NCI-H1417 (cell line): ENCODE measurements around the gene SECISBP2L.

Experiments used
- DNase-seq, 3 experiments: peaks; one replicate each; lab custom pipeline; 2025; lab: John Stamatoyannopoulos, UW

The SECISBP2L gene

DNA sequence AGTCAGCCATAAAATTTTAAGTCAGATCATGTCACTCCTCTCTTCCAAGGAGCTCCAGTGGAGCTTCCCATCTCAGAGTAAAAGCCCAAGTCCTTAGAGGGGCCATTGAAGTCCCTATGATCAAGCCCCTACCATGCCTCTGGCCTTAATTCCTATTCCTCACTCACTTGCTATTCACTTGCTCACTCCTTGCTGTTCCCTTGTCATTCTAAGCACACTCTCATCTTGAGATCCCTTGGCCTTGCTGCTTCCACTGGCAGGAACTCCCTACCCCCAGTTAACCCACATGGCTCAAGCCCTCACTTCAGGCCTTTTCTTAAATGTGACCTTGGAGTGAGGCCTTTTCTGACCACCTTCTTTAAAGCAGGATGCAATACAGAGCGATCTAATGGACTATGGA is 12.3 kb upstream of the SECISBP2L start:
- no peak for DNase-seq

DNA sequence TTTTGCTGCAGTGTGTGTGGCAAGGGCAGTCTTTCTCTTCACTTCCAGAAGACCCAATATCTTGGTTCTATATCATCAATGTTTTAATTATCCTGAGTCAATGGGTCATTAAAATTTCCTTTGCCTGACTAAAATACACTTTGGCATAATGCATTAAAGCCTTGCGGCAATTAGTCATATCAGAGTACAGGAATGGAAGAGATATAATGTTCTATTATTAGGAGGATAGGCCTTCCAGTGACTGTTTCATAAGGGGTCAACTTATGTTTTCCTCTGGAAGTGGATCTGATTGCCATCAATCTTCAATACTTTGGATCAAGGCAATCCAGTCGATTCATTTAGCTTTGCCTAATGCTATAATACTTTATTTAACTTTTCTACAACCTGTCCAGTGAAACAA is 9.4 kb upstream of the SECISBP2L start:
- DNase-seq, result no peak

DNA sequence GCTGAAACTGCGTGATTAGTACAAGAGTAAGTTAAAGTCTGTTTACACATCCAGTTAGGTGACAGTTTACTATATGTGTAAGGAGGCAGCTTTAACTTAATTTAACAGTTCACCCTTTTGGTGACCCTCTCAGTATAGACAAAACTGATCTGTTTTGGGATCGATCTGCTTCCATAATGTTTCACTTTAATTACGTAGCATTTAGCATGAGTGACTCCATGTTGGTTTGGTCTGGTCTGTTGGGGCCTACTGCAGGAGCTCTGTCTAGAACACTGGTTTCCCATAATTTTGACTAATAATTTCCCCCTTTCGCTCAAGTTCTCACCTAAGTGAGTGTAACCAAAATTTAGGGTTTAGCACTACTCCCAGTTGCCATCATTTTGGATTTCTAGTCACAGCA is 6.4 kb upstream of the SECISBP2L start:
- no peak for DNase-seq

DNA sequence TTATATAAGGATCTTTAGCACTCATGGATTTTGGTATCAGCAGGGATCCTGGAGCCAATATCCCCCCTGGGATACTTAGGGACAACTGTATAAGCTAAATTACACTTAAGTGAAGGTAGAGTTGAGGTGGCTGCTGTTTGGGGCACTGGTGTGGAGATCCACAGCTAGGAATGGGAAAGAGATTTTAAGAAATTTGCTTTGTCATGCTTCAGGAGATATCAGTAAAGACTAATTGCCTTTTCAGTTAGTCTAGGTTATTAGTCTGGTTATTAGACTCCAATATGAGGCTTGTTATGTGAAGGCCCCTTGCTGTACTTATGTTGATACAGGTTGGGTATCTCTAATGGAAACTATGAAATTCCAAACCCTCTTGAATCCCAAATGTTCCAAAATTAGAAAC is 1.2 kb upstream of the SECISBP2L start:
- DNase-seq, result no peak

DNA sequence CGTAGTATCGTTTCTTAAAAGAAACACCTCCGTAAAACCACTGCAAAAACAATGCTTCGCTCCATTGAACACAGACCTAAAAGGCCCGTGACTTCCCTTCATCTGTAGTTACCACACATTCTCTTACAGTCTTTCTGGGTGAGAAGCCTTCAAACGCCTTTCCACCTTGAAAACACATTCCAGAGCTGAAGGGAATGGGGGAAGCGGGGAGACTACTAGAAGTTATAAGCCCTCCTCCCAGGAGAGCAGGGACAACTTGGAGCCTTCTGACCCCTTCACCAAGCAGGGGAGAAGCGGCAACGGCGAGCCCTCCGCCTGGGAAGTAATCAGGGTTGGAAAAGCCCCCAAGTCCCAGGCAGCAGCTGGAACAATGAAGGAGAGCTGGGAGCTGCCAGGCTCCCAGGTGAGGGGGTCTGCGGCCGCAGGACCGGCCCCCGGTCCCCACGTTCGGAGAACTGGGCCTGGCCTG is 461 bp downstream of the SECISBP2L start:
- peak; percentile 0 to 64 (median 53) for DNase-seq

DNA sequence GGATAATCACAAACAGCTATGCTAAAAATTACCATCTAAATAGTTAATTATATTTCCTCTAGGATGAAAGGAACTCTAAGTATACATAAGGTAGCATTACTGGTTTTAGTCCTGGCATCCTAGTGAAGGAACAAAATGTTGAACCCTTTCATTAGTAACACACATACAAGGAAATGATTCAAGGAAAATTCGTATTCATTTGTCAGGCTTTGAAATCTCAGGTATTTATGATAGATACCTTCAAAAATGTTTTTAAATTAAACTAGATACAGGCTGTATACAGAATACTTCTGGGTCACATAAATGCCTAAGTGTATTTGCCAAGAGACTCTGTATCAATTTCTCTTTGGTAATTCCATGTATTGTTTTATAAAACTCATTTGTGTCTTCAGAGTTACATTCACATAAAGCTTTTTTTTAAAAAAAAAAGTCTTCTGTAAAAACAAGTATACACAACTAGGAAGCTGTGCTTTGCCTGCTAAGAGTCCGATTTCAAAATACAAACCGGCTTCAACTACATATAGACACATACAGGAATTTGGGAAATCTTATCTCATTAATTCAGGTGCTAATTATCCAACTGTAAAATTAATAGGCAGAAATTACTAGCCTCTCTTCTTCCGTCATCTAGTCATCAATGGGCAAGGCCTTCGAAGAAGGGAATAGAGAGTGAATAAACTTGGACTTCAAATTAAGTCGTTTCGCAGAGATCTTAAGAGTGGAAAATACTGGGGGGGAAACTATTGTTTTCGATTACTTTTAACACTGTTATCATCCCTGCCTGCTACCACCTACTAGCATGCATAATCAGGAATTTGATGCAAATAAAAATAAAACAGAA is 1.3 kb downstream of the SECISBP2L start:
- no peak for DNase-seq

DNA sequence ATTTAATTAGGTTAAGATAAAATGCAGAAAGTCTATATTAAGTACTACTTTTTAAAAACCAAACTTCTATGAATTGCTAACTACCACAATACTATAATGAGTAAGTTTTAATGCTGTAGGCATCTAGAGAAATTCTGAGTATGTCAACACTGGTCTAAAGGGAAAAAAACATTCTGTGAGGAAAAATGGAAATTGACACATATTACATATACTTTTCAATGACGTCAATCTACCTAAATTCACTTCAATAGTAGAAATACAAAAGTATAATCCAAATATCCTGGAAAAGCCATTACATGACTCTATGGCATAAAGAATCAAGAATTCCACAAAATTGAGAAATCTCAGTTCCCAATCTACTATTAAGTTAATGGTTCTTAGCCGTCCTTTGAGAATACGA is 2.2 kb downstream of the SECISBP2L start:
- DNase-seq, result no peak

DNA sequence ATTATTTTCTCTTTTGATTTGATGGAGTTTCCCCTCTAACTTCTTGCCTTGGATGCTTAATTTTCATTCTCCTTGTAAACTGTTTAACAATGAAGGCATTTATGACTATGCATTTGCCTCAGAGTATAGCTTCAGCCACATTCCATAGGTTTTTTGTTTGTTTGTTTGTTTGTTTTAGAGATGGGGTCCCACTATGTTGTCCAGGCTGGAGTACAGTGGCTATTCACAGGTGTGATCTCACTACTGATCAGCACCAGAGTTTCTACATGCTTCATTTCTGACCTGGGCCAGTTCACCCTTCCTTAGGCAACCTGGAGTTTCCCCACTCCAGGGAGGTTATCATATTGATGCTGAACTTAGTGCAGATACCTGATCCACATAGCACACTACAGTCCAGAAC is 4.1 kb downstream of the SECISBP2L start:
- no peak for DNase-seq

DNA sequence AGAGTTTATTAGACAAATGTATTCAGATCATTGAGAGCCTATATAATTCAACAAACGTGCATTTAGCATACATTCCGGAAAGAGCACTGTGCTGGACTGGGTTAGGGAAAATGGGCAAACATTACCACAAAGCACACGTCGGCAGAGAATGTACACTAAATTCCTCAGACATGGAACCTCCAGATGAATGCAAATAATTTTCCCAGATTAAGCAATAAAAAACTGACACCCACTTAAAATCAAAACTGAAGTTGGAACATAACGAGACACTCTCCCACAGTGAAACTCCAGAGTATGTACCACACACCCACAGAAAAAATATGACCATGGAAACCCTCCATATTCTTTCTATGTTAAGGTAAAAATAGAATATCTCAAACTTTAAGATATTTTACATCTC is 4.8 kb downstream of the SECISBP2L start:
- no peak for DNase-seq

DNA sequence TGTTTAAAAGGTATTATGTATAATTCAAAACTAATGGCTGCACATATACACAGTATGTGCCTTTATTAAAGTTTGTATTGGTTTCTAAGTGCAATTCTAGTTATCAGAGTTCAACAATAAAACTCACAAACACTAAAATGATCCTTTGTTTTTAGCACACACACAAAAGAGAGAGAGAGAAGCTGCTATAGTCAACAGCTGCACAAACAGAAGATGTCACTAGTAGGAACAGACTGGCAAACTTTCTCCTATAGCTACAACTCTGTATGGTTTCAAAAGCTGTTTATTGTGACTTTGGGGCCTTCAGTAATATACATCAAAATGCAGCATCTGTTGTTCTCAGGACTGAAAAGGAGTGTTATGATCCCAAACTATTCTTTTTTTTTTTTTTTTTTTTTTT is 6.1 kb downstream of the SECISBP2L start:
- DNase-seq, result peak in 1 of 3 experiments; percentile 0

DNA sequence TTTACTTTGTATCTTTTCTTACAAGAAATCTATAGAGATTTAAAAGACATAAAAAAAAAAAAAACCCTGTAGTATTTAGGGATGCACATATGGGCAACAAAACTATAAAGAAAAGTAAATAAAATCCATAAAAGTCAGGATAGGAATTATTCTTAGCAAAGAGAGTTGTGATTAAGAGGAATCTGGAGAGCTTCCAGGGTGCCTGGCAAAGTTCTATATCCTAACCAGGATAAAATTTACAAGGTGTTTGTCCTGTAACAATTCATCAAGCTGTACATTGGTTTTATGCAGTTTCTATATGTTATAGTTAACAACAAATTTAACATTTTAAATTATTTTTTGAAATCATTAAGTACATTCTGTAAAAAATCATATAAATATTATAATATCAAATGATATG is 7.9 kb downstream of the SECISBP2L start:
- DNase-seq, result no peak

DNA sequence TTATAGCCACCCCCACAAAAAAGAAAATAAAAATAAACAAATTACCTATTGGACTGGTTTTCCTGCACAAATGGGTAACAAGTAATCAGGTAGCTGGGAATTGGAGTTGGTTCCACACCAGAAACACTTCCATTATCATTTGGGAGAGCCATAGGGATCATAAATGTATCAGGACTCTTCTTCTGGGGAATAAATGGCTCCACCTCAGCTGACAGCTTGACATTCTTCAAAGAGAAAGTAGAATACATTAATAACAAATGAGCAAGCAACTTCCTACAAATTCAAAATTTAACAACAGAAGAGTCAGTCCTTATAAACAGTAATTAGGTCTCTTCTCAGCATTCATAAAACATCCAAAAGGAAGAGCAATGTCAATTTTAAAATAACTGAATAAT is 8.7 kb downstream of the SECISBP2L start:
- no peak for DNase-seq

DNA sequence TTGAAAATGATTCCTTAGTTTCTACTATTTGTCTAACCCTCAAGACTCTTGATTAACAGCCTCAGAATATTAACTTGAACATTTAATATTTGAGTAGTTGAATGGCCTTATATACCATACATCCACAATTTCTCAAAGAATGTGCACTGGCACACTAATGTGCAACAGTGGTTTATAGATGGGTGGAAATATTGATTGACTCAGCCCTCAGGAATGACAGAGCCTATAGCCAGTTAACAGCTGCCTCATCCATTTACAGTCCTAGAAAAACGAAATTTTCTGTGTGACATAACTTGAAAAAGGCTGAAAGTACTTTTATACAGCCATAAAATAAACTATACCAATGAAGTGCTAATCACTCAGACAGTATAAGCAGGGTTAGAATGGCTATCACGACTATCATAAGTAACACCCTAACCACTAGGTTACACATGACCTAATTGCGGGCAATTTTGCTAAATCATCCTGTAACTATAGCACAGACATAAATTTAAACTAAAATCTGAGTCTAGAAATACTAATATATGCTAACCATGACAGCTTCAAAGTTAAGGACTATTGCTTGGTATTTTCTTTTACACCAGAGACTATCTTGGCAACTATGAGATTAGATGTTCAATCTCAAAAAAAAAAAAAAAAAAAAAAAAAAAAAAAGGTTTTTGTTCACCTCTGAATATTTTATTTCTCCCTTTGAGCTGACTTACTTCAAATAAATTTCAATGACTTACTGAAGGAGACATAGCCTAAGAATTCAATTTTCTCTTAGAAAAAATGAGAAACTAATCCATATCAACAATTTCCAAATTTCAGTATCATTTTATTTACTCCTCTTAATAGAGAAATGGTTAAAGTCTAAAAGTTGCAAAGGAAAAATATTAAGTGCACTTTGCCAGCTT is 9.3 kb downstream of the SECISBP2L start:
- no peak for DNase-seq

DNA sequence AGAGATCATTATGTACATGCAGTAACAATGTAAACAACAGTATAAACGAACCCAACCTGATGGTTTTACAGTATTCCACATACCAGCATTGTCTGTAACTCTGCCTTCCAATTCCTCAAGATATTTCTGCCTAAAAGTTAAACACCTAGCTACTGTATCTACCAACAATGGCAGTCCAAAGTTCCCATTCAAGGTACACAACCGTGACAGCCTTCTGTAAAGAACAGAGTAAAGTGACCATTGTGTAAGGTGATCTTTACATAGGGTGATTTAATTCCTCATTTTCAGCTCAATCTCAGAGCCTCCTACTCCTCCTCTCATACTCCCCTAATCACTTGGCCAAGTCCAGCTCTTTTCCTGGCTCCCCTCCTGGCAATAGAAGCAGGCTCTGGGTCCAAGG is 10.4 kb downstream of the SECISBP2L start:
- no peak for DNase-seq

DNA sequence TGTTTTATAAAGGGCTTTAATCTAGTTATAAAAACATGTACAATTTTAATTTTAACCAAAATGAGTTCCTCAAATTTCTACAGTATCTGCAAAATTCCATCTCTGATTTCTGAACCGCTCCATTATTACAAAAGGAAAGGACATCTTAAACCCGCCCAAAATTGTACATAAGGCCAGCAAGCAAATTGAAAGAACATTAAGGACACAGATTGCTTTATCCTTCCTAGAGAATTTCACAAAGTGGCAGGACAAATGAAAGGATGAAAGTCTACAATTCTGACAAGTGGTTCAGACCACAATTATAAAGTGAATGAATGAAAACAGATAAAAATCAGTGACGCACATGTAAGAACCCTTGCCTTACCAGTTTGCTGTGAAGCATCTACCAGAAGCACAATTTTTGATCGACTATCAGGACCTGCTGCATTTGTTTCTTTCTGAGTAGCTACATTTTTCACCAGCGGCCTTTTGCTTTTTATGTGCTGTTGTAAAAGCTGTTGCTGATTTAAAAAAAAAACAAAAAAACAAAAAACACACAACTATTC is 13.6 kb downstream of the SECISBP2L start:
- DNase-seq, result no peak

DNA sequence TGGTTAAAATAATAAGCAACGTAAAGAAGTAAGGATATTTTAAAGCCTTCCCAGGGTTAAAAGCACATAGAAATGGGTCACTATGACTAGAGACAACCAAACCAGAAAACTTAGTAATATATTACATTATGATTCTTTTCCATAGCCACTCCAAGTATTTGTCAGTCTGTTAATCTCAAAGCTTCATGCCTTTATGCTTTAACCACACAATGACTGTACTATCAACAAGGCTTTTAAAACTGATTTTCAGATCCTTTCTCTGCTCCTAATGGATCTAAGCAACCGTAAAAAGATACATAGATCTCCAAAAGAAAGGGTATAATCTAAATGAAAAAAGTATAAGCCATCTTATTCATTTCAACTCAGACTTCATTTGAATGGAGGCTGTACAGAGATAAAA is 14.4 kb downstream of the SECISBP2L start:
- no peak for DNase-seq

DNA sequence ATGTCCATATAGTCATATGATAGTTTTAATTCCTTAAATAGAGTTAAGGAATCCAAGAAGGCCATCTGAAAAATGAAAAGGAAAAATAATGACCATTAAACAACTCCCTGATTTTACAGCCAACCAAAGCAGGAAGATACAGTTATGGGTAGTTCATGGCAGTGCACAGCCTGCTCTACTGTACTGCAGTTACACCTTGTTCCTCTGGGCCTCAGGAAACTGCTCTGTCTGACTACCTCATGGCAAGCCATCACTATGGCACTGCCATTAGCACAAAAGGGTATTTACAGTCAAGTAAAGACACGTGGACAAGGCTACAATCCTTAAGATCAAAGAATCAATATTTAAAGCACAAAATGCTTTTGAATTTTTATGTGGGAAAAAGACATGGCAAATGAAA is 19.5 kb downstream of the SECISBP2L start:
- DNase-seq, result no peak

DNA sequence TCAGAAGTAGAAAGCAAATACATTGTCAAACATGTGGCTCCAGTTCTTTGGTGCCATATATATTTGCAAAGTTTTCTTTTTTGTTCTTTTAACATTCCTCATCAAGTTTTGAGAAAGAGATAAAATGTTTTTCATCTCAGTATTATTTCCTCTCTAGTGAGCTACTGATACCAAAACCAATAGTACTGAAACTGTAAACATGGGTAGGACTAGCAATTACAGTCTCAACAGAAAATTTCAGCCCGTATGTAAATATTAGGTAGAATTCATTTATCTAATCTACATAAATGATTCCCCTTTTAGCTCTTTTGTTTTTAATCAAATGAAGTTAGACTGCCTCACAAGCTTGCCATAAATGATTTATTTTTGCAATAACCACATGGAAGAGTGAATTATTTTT is 21.4 kb downstream of the SECISBP2L start:
- no peak for DNase-seq

DNA sequence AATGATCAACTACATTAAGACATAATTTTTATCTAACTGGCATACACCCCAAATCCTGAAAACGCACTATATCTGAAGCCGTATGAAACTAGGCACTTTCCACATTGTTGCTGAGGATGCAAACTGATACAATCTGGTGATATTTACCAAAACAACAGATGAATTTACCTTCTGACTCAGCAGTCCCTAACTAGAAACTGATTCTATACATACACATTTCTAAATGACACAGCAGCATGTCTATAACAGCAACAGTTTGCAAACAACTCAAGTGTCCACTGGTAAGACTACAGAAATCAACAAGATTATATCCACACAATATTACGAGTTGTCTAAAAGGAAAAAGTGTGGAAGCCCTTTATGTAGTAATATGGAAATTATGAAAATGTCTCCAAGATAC is 22.9 kb downstream of the SECISBP2L start:
- DNase-seq, result no peak

DNA sequence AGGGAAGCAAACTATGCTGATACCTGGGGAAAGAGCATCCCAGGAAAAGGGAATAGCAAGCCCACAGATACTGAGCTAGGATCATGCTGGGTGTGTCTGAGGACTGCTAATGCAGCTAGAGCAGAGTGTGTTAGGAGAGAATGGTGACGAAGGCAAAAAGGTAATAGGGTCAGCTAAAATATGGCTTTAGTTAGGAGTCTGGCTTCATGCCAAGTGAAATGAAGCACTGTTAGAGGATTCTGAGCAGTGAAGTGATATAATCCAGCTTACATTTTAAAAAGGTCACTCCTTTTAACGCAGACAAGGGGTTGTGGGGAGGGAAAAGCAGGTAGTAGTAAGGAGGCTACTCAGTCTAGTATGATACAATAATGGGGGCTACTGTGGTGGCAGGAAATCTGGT is 30.4 kb downstream of the SECISBP2L start:
- no peak for DNase-seq

DNA sequence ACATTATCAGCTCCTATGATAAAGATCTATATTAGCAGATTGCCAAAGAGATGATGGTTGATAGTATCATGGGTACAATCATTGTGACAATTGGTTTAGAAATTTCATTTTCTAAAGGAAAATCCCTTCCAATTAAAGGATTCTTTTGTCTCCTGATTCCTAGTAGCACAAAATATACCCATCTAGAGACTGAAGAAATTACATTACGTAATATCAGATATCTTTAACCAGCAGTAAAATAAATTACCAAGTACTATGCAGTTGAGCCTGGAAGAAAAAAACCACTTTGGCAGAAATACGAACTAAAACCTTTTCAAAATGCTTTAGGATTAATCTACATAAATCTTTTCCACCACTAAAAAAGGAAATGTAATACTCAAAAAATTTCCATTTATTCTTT is 46.9 kb downstream of the SECISBP2L start:
- DNase-seq, result no peak

DNA sequence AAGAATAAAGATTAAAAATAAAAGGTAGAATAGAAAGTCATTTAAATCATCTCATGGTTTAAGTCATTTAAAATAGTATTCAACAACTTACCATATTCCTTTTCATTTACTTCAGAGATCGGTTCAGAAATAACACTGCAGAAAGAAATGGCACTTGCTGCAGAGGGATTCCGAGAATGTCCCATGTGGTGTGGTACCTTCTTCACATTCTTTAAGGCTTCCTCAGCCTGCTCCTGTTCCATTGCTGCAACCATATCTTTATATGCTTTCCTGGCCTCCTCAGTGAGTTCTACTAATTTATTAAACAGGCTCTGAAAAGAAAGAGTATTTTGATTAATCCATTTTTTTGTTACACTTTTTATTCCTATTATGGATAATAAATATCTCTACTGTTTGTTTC is 50.0 kb downstream of the SECISBP2L start:
- DNase-seq, result no peak

DNA sequence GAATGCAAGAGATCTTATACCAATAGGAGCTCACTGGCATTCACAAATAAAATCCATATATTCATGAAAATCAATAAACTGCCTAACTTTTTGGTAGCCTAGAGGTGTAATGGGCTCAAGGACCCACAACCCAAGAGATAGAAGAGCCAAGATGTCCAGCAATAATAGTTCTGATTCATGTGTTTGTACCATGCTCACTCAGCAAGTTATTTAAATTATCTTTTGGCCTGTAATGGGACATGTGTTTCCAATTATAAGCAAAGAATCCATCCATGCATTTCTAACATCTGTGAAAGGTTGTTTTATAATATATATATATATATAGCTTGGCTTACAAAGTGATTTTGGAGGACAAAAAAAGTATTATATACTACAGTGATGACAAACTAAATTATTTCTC is 52.9 kb downstream of the SECISBP2L start:
- DNase-seq, result no peak
